ENCODE results near the gene TIMD4.
"Not testable (repeated sequence)": the region's sequence is repeated elsewhere in the genome, so short reads cannot be mapped to it uniquely, and the experiment has no call there.

The TIMD4 gene

GRCh38 chr5:156963125-156963524 is at the start of gene TIMD4:
Gene TIMD4 (minus strand): TSS chr5:156963226. CDS start chr5:156963198, 28 bp downstream.
- DNase-seq = no peak

GRCh38 chr5:157006262-157006661 is 43.2 kb upstream of the TIMD4 start:
- DNase-seq = no peak

GRCh38 chr5:157004893-157005551 is 42.0 kb upstream of the TIMD4 start:
- DNase-seq = peak; percentile 83

GRCh38 chr5:156991714-156992113 is 28.7 kb upstream of the TIMD4 start:
- no peak for DNase-seq

- no peak for DNase-seq
These were observed 21.0 kb upstream of the TIMD4 start for GRCh38 chr5:156984064-156984463.

- DNase-seq = no peak
These were observed 18.5 kb upstream of the TIMD4 start for GRCh38 chr5:156981481-156981880.

GRCh38 chr5:156974328-156974727 is 11.3 kb upstream of the TIMD4 start:
- DNase-seq = no peak

GRCh38 chr5:156971848-156972525 is 9.0 kb upstream of the TIMD4 start:
- peak; percentile 13 for DNase-seq

- DNase-seq = no peak
These were observed 8.4 kb upstream of the TIMD4 start for GRCh38 chr5:156971415-156971814.

- not testable (repeated sequence) for DNase-seq
These were observed 4.4 kb upstream of the TIMD4 start for GRCh38 chr5:156967386-156967785.

- DNase-seq = no peak
These were observed 6.7 kb downstream of the TIMD4 start for GRCh38 chr5:156956321-156956720.

- DNase-seq = no peak
These were observed 11.7 kb downstream of the TIMD4 start for GRCh38 chr5:156951359-156951758.

- DNase-seq = no peak
These were observed 12.3 kb downstream of the TIMD4 start for GRCh38 chr5:156950716-156951115.

- no peak for DNase-seq
These were observed 13.6 kb downstream of the TIMD4 start for GRCh38 chr5:156949424-156949823.

GRCh38 chr5:156947925-156948324 is 15.1 kb downstream of the TIMD4 start:
- DNase-seq = no peak

- no peak for DNase-seq
These were observed 21.0 kb downstream of the TIMD4 start for GRCh38 chr5:156942064-156942463.

GRCh38 chr5:156940462-156940861 is 22.6 kb downstream of the TIMD4 start:
- DNase-seq = not testable (repeated sequence)

GRCh38 chr5:156936972-156937371 is 26.1 kb downstream of the TIMD4 start:
- DNase-seq = no peak

GRCh38 chr5:156934450-156935211 is 28.4 kb downstream of the TIMD4 start:
- peak; percentile 34 for DNase-seq

GRCh38 chr5:156929366-156929948 is 33.6 kb downstream of the TIMD4 start:
- no peak for DNase-seq

GRCh38 chr5:156927545-156927944 is 35.5 kb downstream of the TIMD4 start:
- DNase-seq = no peak

GRCh38 chr5:156925767-156926166 is 37.3 kb downstream of the TIMD4 start:
- not testable (repeated sequence) for DNase-seq

GRCh38 chr5:156922207-156922792 is 40.7 kb downstream of the TIMD4 start:
- no peak for DNase-seq
